Measurements from ENCODE around the gene TMEM53.

The TMEM53 gene

GRCh38 chr1:44611866-44612265 lies 62.4 kb downstream of the TMEM53 start:
- TF ChIP-seq, protein P1, sequence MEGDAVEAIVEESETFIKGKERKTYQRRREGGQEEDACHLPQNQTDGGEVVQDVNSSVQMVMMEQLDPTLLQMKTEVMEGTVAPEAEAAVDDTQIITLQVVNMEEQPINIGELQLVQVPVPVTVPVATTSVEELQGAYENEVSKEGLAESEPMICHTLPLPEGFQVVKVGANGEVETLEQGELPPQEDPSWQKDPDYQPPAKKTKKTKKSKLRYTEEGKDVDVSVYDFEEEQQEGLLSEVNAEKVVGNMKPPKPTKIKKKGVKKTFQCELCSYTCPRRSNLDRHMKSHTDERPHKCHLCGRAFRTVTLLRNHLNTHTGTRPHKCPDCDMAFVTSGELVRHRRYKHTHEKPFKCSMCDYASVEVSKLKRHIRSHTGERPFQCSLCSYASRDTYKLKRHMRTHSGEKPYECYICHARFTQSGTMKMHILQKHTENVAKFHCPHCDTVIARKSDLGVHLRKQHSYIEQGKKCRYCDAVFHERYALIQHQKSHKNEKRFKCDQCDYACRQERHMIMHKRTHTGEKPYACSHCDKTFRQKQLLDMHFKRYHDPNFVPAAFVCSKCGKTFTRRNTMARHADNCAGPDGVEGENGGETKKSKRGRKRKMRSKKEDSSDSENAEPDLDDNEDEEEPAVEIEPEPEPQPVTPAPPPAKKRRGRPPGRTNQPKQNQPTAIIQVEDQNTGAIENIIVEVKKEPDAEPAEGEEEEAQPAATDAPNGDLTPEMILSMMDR (IDR thresholded peaks at IDR 0.05; ENCODE audit: borderline replicate concordance, control extremely low read depth, extremely low read depth, insufficient read depth, missing control alignments): no peak
- in situ Hi-C loops (cut with MboI; ENCODE audit: low sequenced_read_pairs, unreplicated experiment): no loop called here
- DNase-seq (ENCODE audit: low spot score): no peak

DNA sequence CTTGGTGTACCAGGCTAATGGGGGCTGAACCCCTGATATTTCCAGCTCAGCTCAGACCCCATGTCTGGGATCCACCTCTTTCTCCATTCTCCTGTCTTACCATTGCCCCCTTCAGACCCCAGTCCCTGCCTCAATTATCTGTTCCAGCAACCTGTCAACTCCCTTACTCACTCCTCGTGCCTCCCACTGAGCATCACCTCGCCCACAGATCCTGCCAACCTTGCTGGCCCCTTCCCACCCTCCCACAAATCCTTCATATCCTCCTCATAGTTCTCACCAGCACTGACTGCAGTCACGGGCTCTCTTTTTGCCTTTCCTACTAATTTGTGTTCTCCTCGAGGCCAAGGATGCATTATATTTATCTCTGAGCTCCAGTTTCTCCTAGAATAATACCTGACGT lies 62.9 kb downstream of the TMEM53 start:
- DNase-seq (ENCODE audit: low spot score): no peak

GRCh38 chr1:44610527-44611148 lies 63.6 kb downstream of the TMEM53 start:
- DNase-seq (ENCODE audit: low spot score): no peak
- in situ Hi-C loops (cut with MboI; ENCODE audit: low sequenced_read_pairs, unreplicated experiment): no loop called here
- TF ChIP-seq, protein P1 (IDR thresholded peaks at IDR 0.05; ENCODE audit: borderline replicate concordance, control extremely low read depth, extremely low read depth, insufficient read depth, missing control alignments): no peak

More for the DNA sequence above, 62.9 kb downstream of the TMEM53 start:
- in situ Hi-C loops (cut with MboI; ENCODE audit: low sequenced_read_pairs, unreplicated experiment): no loop called here
- TF ChIP-seq, protein P1 (IDR thresholded peaks at IDR 0.05; ENCODE audit: borderline replicate concordance, control extremely low read depth, extremely low read depth, insufficient read depth, missing control alignments): no peak

GRCh38 chr1:44609768-44610526 lies 64.3 kb downstream of the TMEM53 start:
- DNase-seq (ENCODE audit: low spot score): no peak
- in situ Hi-C loops (cut with MboI; ENCODE audit: low sequenced_read_pairs, unreplicated experiment): loop anchor here (10.0 kb wide), 1 partner anchor 385 kb away; no protein-coding TSS in a partner anchor
- TF ChIP-seq, protein P1 (IDR thresholded peaks at IDR 0.05; ENCODE audit: borderline replicate concordance, control extremely low read depth, extremely low read depth, insufficient read depth, missing control alignments): no peak

DNA sequence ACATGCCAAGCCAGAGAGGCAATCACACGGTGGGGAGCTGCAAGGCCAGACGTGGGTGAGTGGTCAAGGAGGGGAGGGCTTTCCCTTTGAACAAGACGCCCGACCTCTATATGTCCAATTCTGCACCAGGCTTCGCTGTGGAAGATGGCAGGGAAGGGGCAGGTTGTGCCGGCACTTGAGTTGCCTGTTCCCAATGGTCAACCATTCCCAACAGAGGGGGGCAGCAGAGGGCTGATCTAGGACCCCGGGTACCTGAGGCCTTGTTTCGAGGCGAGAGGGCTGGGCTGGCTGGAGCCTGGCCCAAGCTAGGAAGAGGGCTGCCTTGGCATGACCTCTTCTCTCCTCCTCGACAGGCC lies 64.9 kb downstream of the TMEM53 start:
- TF ChIP-seq, protein P1 (IDR thresholded peaks at IDR 0.05; ENCODE audit: borderline replicate concordance, control extremely low read depth, extremely low read depth, insufficient read depth, missing control alignments): peak; percentile 40
- peak; percentile 71 for DNase-seq (ENCODE audit: low spot score)

DNA sequence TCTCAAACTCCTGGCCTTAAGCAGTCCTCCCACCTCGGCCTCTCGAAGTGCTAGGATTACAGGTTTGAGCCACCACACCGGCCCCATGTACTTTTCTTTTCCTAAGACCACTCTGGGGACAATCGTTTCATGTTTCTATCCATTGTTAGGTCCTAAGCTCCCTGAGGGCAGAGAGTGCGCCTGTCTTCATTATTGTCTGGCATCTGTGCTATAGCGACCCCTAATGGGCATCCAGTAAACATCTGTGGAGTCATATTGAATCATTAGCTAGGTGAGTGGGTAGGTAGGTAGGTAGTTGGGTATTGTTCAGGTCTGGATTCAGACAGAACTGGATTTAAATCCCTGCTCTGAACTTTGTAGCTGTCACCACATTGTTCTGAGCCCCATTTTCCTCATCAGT lies 66.1 kb downstream of the TMEM53 start:
- DNase-seq (ENCODE audit: low spot score): no peak
- TF ChIP-seq, protein P1 (IDR thresholded peaks at IDR 0.05; ENCODE audit: borderline replicate concordance, control extremely low read depth, extremely low read depth, insufficient read depth, missing control alignments): no peak
- in situ Hi-C loops (cut with MboI; ENCODE audit: low sequenced_read_pairs, unreplicated experiment): loop anchor here (10.0 kb wide), 1 partner anchor 383 kb away; no protein-coding TSS in a partner anchor

More for the DNA sequence above, 64.9 kb downstream of the TMEM53 start:
- in situ Hi-C loops (cut with MboI; ENCODE audit: low sequenced_read_pairs, unreplicated experiment): loop anchor here (10.0 kb wide), 1 partner anchor 385 kb away; no protein-coding TSS in a partner anchor
